SU-DHL-6 (cell line): ENCODE data around the gene MEIS2.

Source experiments
- H2AFZ ChIP-seq: fragments of 200-600 bp; sonication (generic); 2 replicates; pipeline ENCODE4 v1.6.1; 2014; ENCODE audit warnings: low read depth, mild to moderate bottlenecking, moderate library complexity, mixed read lengths, antibody characterized with exemption, low read length; ENCODE audit not compliant: severe bottlenecking
- H3F3A ChIP-seq: fragments of 200-600 bp; shearing (Covaris generic); 2 replicates; pipeline ENCODE4 v1.6.0; 2016; ENCODE audit warnings: antibody characterized with exemption, mild to moderate bottlenecking; ENCODE audit not compliant: insufficient read depth
- H3K27ac ChIP-seq: fragments of 200-600 bp; sonication (generic); 2 replicates; pipeline ENCODE4 v1.5.1; 2016; ENCODE audit warnings: low read depth, mild to moderate bottlenecking, low read length, moderate library complexity, mixed read lengths
- H3K27me3 ChIP-seq: fragments of 200-600 bp; sonication (generic), shearing (Covaris generic); 2 replicates; pipeline ENCODE4 v1.6.0; 2014; ENCODE audit warnings: mild to moderate bottlenecking, low read length
- H3K36me3 ChIP-seq: fragments of 200-600 bp; sonication (generic); 2 replicates; pipeline ENCODE4 v1.6.1; 2014; ENCODE audit warnings: mild to moderate bottlenecking, low read length, mixed read lengths
- H3K4me2 ChIP-seq: fragments of 300-600, 200-600 bp; shearing (Covaris generic), sonication (generic); 2 replicates; pipeline ENCODE4 v1.6.0; 2014; ENCODE audit warnings: low read length, low read depth, mild to moderate bottlenecking; ENCODE audit not compliant: poor library complexity, severe bottlenecking
- H3K4me3 ChIP-seq: fragments of 200-600 bp; sonication (generic); 2 replicates; pipeline ENCODE4 v1.5.1; 2014; ENCODE audit warnings: antibody characterized with exemption, low read length, mild to moderate bottlenecking, mixed read lengths; ENCODE audit not compliant: insufficient read depth, poor library complexity, severe bottlenecking
- H3K79me2 ChIP-seq: fragments of 200-600 bp; sonication (generic); 2 replicates; pipeline ENCODE4 v1.6.1; 2014; ENCODE audit warnings: mild to moderate bottlenecking, low read length, moderate library complexity; ENCODE audit not compliant: insufficient read depth
- H3K9ac ChIP-seq: fragments of 200-600 bp; sonication (generic); 2 replicates; pipeline ENCODE4 v1.7.0; 2014; ENCODE audit warnings: mild to moderate bottlenecking, low read length
- H3K9me2 ChIP-seq: fragments of 200-600 bp; sonication (generic); replicated peaks from 2 replicates; pipeline ENCODE4 v1.6.1; 2014; ENCODE audit warnings: low read length; ENCODE audit not compliant: insufficient read depth
- H3K9me3 ChIP-seq: fragments of 200-600 bp; sonication (generic); 2 replicates; pipeline ENCODE4 v1.6.1; 2014; ENCODE audit warnings: low read length, mixed read lengths; ENCODE audit not compliant: insufficient read depth
- H4K20me1 ChIP-seq: fragments of 200-600 bp; sonication (generic); 2 replicates; pipeline ENCODE4 v1.6.1; 2014; ENCODE audit warnings: low read depth, mild to moderate bottlenecking, antibody characterized with exemption, low read length, moderate library complexity, mixed read lengths
- EZH2phosphoT487 ChIP-seq: fragments of 200-600 bp; sonication (generic), shearing (Covaris generic); conservative IDR thresholded peaks from 2 replicates; pipeline ENCODE4 v1.6.1; 2018; ENCODE audit warnings: mild to moderate bottlenecking, antibody characterized with exemption, low read length, moderate library complexity, mixed read lengths
- TF ChIP-seq, protein P1 (sequence below): fragments of 200-600 bp; sonication (generic); IDR thresholded peaks from one replicate; pipeline ENCODE4 v1.5.1; 2017; ENCODE audit warnings: antibody characterized with exemption, mild to moderate bottlenecking, low read length, moderate library complexity; ENCODE audit not compliant: insufficient read depth, poor library complexity, severe bottlenecking

Gene MEIS2

DNA sequence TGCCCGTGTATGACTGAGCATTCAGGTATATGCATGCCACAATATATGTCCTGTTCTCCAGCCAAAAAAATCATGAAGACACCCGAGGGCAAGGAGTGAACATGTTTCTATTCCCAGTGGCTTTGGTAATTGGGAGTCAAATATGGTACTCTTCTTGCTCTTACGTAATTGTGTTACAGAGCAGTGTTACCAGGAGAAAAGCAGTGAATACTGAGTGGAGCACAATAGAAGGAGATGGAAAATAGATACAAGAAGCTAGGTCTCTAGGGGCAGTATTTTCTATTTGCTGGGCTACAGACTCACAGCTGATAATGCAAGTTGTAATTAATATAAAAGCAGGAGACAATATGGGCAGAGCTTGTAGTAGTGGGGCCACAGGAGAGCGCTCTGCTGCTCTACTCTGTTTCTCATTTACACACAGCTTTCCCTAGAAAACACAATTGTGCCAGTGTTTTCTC, 13.2 kb downstream of the MEIS2 start:
- Histone ChIP-seq H3F3A (no peaks in the 10 kb centered on the region), H3K4me2 (no peak overlapping the region), H3K9ac (no peak overlapping the region), H3K9me2 (no peaks in the 10 kb centered on the region), H3K36me3 (peaks cover 47% of the 10 kb centered on the region), H3K27me3 (no peaks in the 10 kb centered on the region), H3K4me3 (no peak overlapping the region), H3K9me3 (no peaks in the 10 kb centered on the region), H2AFZ (no peak overlapping the region), H3K27ac (no peak overlapping the region), H4K20me1 (0 out of 2 replicates have a peak, but pooled peaks cover 4% of the 10 kb centered on the region), H3K79me2 (peaks cover 33% of the 10 kb centered on the region)
- TF ChIP-seq EZH2phosphoT487, result no peak
- TF ChIP-seq, protein P1, sequence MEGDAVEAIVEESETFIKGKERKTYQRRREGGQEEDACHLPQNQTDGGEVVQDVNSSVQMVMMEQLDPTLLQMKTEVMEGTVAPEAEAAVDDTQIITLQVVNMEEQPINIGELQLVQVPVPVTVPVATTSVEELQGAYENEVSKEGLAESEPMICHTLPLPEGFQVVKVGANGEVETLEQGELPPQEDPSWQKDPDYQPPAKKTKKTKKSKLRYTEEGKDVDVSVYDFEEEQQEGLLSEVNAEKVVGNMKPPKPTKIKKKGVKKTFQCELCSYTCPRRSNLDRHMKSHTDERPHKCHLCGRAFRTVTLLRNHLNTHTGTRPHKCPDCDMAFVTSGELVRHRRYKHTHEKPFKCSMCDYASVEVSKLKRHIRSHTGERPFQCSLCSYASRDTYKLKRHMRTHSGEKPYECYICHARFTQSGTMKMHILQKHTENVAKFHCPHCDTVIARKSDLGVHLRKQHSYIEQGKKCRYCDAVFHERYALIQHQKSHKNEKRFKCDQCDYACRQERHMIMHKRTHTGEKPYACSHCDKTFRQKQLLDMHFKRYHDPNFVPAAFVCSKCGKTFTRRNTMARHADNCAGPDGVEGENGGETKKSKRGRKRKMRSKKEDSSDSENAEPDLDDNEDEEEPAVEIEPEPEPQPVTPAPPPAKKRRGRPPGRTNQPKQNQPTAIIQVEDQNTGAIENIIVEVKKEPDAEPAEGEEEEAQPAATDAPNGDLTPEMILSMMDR, result no peak

DNA sequence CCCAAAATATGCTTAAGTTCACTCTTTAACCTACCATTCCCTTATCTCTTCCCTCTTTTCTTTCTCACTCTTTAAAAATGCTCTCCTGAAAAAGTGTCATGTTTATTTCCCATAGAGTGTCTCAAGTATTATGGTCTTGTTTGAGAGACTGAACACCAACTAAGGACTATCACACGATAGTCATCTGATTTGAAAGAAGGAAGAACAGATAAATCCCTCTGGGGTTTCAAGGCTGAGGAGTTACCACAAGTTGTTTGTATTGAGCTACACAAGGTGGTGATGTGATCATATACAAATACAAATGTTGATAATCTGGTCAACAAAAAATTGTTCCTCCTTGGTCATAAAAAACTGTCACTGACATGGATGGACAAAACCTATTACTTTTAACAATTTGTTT, 13.8 kb downstream of the MEIS2 start:
- Histone ChIP-seq H3K9me2 (no peaks in the 10 kb centered on the region), H2AFZ (no peak overlapping the region), H3K79me2 (peaks cover 30% of the 10 kb centered on the region), H3K27ac (no peak overlapping the region), H3K27me3 (no peaks in the 10 kb centered on the region), H3K4me3 (no peak overlapping the region), H3K9ac (no peak overlapping the region), H3K4me2 (no peak overlapping the region), H3K9me3 (no peaks in the 10 kb centered on the region), H3F3A (no peaks in the 10 kb centered on the region), H4K20me1 (0 out of 2 replicates have a peak, but pooled peaks cover 4% of the 10 kb centered on the region), H3K36me3 (peaks cover 52% of the 10 kb centered on the region)
- TF ChIP-seq EZH2phosphoT487, result no peak
- TF ChIP-seq, protein P1, result no peak

DNA sequence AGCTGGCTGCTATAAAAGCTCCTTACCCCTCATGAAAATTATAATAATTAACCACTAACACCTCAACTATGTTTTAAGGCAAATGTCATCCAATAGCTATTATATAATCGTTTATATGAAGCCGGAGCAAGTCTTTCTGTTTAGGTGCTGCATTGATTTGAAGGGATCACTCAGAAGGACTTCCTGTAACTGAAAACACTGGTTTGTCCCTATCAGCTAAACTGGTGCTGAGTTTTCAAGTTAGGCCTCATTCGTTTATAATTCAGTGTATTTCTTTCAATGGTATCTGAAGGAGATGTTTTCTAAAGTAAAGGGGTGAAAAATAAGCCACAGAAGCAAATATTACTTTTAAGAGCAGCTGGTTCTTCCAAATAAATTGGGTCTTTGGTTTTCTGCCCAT, 14.2 kb downstream of the MEIS2 start:
- H3K36me3 ChIP-seq, result peaks cover 49% of the 10 kb centered on the region
- no peak overlapping the region for H3K9ac ChIP-seq
- H3F3A ChIP-seq, result no peaks in the 10 kb centered on the region
- no peaks in the 10 kb centered on the region for H3K27me3 ChIP-seq
- no peaks in the 10 kb centered on the region for H3K9me3 ChIP-seq
- H3K4me3 ChIP-seq, result no peak overlapping the region
- no peak overlapping the region for H3K4me2 ChIP-seq
- peaks cover 30% of the 10 kb centered on the region for H3K79me2 ChIP-seq
- H3K9me2 ChIP-seq, result no peaks in the 10 kb centered on the region
- H2AFZ ChIP-seq, result no peak overlapping the region
- no peak overlapping the region for H3K27ac ChIP-seq
- 0 out of 2 replicates have a peak, but pooled peaks cover 4% of the 10 kb centered on the region for H4K20me1 ChIP-seq
- no peak for TF ChIP-seq EZH2phosphoT487
- TF ChIP-seq, protein P1, result no peak
